NCI-H446 treated with DMSO at 0.1 percent for 48 hours (cell line): ENCODE results near the gene PDE3A.

Experiments
- DNase-seq: peaks from one replicate; lab custom pipeline; 2025; lab: John Stamatoyannopoulos, UW

PDE3A gene

DNA sequence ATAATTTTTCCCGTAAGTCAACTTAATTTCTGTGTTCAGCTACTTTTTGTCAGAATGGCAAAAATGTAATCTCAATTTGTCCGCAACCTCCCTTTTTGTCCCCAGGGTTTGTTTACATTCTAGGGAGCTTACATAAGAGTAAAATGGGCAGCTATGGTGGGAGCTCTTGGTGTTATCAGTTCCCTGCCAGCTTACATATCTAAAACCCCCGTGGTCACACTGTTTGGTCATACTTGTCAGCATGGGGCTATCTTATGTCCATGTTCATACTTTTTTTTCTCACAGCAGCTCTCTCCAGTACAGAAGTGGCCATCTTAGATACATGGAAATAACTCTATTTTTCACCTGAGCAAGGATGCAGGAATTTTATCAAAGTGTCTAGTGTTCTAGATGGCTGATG is 343.5 kb downstream of the PDE3A start:
- DNase-seq = no peak

DNA sequence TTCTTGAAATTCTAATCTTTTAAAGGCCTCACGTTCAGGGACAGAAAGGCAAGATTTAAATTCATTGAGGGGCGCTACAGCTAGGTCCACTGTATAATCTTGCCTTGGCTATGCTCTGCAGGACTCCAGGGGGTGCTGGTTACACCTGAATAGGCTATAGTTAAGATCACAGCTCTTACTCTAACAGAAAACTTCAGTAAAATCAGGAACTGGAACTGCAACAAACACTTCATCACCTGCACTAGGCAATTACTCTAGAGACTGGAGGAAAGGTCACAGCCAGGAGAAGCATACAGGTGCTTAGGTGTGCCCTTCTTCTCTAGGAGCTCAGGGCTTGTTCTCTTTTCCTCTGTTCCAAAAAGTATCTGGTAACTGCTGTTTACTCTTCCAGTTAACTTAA is 347.7 kb downstream of the PDE3A start:
- no peak for DNase-seq

DNA sequence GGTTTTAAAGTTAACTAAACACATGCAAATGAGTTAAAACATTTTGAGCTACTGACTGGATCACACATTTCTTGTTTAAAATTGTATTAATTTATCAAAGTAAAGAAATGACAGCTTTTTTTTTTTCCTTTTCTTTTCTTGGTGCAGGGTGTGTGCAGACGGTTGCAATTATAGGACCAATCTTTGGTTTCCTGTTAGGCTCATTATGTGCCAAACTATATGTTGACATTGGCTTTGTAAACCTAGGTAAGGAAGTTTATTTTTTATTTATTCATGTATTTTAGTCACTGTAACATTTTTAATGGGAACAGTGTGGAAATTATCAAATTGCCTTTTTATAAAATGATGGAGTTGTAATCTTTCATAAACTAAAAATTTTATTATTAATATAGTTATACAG is 348.6 kb downstream of the PDE3A start:
- DNase-seq = no peak

DNA sequence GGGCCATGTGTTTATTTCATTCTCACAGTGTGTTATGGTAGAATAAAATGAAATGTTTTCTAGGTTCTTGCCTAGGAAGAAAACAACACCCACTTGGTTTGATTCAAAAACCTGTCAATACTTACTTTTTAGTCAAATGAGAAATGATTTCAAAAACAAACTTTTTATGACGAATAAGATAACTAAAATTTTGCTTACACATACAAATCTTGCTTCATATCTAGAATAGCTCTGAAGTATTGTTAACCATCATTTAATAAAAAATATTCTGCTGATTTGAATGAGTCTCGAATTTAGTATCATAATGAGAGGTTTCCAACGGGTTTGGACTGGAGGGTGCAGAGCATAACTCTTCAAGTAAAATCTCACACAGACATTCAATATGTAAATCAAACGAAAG is 350.0 kb downstream of the PDE3A start:
- no peak for DNase-seq

DNA sequence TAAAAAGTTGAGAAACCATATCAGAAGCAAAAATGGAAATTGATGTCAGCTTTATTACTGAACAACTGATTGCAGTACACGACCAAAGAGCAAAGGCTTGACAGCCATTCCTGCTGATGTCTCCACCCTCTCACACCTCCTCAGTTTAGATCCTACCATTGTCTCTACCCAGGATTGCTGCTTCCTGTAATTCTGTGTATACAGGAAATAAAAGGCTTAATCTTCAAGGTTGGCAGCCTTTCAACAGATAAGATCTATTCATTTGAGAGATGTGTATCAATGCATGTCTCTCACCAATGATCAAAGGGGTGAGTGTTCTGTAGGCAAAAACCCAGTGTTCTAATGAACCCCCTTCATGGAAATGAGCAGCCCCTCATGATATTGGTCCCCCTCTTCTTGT is 353.8 kb downstream of the PDE3A start:
- no peak for DNase-seq

DNA sequence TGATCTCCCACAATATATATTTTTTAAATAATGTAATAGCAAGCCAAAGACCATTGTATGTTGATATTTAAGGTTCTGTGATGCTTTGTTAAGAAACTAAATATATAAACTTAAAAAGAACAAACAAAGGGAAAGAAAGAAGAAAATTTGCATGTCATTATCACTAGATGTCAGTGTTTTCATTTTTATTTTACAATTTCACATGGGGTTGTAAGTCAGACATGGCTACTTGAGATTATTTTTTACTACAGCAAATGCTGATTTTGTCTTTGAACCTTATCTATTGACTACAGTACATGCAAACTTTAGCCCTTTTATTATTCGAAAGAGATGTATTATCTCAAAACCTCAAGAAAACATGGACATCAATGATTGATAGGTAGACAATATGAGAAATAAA is 362.9 kb downstream of the PDE3A start:
- no peak for DNase-seq
